Fibroblast of lung (primary cell): Measurements from ENCODE around the gene ZNF277. TPM values are rescaled to one million over a fixed set of nuclear protein-coding genes. Genes with fewer than 3 reads are reported as not detected.

ENCODE experiments used
- DNase-seq, 2 donors: peaks; one replicate each; pipeline versions ENCODE4 v3.0.0 to v3.0.0-alpha.2; 2010; ENCODE audit warnings: low read depth in 2 of 2
- H2AFZ ChIP-seq: 2 replicates; pipeline ENCODE4 v1.5.1; 2012; ENCODE audit warnings: low read length, control low read depth, inconsistent platforms
- H3K27ac ChIP-seq: 2 replicates; pipeline ENCODE4 v1.5.1; 2011; ENCODE audit warnings: low read length, control low read depth; ENCODE audit not compliant: insufficient read depth
- H3K27me3 ChIP-seq: 2 replicates; pipeline ENCODE4 v1.5.1; 2011; ENCODE audit warnings: mild to moderate bottlenecking, low read length; ENCODE audit not compliant: control insufficient read depth, insufficient read depth
- H3K36me3 ChIP-seq: 2 replicates; pipeline ENCODE4 v1.5.1; 2011; ENCODE audit warnings: low read length; ENCODE audit not compliant: control insufficient read depth, insufficient read depth
- H3K4me1 ChIP-seq: 2 replicates; pipeline ENCODE4 v1.5.1; 2011; ENCODE audit warnings: low read length; ENCODE audit not compliant: control insufficient read depth, insufficient read depth; ENCODE audit errors: extremely low read depth
- H3K4me2 ChIP-seq: 2 replicates; pipeline ENCODE4 v1.5.1; 2011; ENCODE audit warnings: low read length, control low read depth; ENCODE audit not compliant: insufficient read depth; ENCODE audit errors: extremely low read depth
- H3K4me3 ChIP-seq, 4 experiments: fragments of 200-600 bp in 1 of 4; sonication (generic) in 1 of 4; replicated peaks in 1 of 4; 2 replicates each; pipeline ENCODE4 v1.5.1; 2011 to 2016; ENCODE audit warnings: low read length in 4 of 4, low read depth in 3 of 4, mild to moderate bottlenecking in 3 of 4, control low read depth in 2 of 4, inconsistent platforms in 1 of 4, mixed read lengths in 1 of 4; ENCODE audit not compliant: insufficient read depth in 1 of 4; ENCODE audit errors: control extremely low read depth in 1 of 4
- H3K79me2 ChIP-seq: 2 replicates; pipeline ENCODE4 v1.5.1; 2012; ENCODE audit warnings: mild to moderate bottlenecking, low read length, inconsistent platforms; ENCODE audit not compliant: control insufficient read depth, insufficient read depth
- H3K9ac ChIP-seq: 2 replicates; pipeline ENCODE4 v1.5.1; 2011; ENCODE audit warnings: mild to moderate bottlenecking, low read length, control low read depth; ENCODE audit not compliant: insufficient read depth
- H3K9me3 ChIP-seq: 2 replicates; pipeline ENCODE4 v1.5.1; 2012; ENCODE audit warnings: low read depth, low read length; ENCODE audit not compliant: control insufficient read depth, insufficient read depth
- H4K20me1 ChIP-seq: 2 replicates; pipeline ENCODE4 v1.5.1; 2011; ENCODE audit warnings: low read length; ENCODE audit not compliant: control insufficient read depth, insufficient read depth; ENCODE audit errors: extremely low read depth
- EZH2 ChIP-seq: IDR thresholded peaks from 2 replicates; pipeline ENCODE4 v1.5.1; 2012; ENCODE audit warnings: low read length, control low read depth, mild to moderate bottlenecking; ENCODE audit errors: missing control alignments
- polyA plus RNA-seq, 2 donors: library from polyadenylated mRNA; depleted of rRNA in 1 of 2; stranded (reverse) in 1 of 2; unstranded in 1 of 2; fragments of >200 nt; gene quantifications; 2 replicates each; pipeline ENCODE4 v1.2.1, GENCODE V29; 2011 to 2012; ENCODE audit warnings: missing spikeins in 1 of 2
- total RNA-seq: library from RNA; depleted of rRNA; stranded (reverse); fragments of >200 nt; gene quantifications from 2 replicates; pipeline ENCODE4 v1.2.1, GENCODE V29; 2014
- TF ChIP-seq, protein P1 (sequence below), 2 donors: IDR thresholded peaks in 1 of 2; conservative IDR thresholded peaks in 1 of 2; 1 replicate in 1 of 2; 2 replicates in 1 of 2; pipeline ENCODE4 v1.5.1; 2011 to 2012; ENCODE audit warnings: low read length in 2 of 2, control low read depth in 1 of 2, inconsistent platforms in 1 of 2, low read depth in 1 of 2, mild to moderate bottlenecking in 1 of 2

The ZNF277 gene
- total and polyA plus RNA-seq, 2 donors (not counting 1 experiment from before 2014, with no cell fraction given), result 23.1 to 66.6 TPM

GRCh38 chr7:112162142-112162766 is 44.2 kb upstream of the ZNF277 start:
- DNase-seq, result peak; percentile 68 to 84
- no peaks in the 10 kb centered on the region for H3K27me3 ChIP-seq

GRCh38 chr7:112162784-112163506 is 43.5 kb upstream of the ZNF277 start:
- H3K27ac ChIP-seq, result no peak overlapping the region

More at GRCh38 chr7:112162142-112162766, 44.2 kb upstream of the ZNF277 start:
- Histone ChIP-seq H2AFZ (no peak overlapping the region), H3K4me2 (peak overlapping the region; percentile 44), H3K79me2 (peaks cover 1% of the 10 kb centered on the region), H3K4me1 (peaks cover 8% of the 10 kb centered on the region), H3K9ac (no peak overlapping the region), H3K9me3 (no peaks in the 10 kb centered on the region), H4K20me1 (no peaks in the 10 kb centered on the region), H3K4me3 (no peak overlapping the region), H3K27ac (no peak overlapping the region), H3K36me3 (no peaks in the 10 kb centered on the region)
- no peak for TF ChIP-seq EZH2
- TF ChIP-seq, protein P1, sequence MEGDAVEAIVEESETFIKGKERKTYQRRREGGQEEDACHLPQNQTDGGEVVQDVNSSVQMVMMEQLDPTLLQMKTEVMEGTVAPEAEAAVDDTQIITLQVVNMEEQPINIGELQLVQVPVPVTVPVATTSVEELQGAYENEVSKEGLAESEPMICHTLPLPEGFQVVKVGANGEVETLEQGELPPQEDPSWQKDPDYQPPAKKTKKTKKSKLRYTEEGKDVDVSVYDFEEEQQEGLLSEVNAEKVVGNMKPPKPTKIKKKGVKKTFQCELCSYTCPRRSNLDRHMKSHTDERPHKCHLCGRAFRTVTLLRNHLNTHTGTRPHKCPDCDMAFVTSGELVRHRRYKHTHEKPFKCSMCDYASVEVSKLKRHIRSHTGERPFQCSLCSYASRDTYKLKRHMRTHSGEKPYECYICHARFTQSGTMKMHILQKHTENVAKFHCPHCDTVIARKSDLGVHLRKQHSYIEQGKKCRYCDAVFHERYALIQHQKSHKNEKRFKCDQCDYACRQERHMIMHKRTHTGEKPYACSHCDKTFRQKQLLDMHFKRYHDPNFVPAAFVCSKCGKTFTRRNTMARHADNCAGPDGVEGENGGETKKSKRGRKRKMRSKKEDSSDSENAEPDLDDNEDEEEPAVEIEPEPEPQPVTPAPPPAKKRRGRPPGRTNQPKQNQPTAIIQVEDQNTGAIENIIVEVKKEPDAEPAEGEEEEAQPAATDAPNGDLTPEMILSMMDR (conservative IDR thresholded peaks at IDR 0.05 in 1 of 2, IDR thresholded peaks at IDR 0.05 in 1 of 2; ENCODE audit: low read depth in 1 of 2, low read length in 2 of 2), result no peak

DNA sequence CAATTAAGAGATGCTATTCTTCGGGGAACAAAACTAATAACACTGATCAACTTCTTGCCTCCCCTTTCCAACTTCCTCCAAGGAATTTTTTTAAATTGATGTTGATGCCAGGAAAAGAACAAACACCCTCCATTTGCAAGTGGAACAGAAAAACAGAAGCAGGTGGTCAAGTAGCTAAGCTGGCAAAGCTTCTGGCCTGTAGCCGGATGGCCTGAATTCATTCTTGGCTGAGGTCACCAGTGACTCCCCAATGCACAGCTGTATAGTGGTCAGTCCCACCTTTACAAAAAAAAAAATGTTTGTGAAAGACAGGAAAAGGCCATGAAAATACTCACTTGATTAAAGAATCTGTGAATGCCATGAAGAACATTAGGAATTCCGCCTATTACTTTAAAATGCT is 39.3 kb upstream of the ZNF277 start:
- H3K27me3 ChIP-seq, result no peaks in the 10 kb centered on the region
- no peaks in the 10 kb centered on the region for H3K79me2 ChIP-seq
- H2AFZ ChIP-seq, result no peak overlapping the region
- no peak overlapping the region for H3K27ac ChIP-seq
- no peak overlapping the region for H3K9ac ChIP-seq
- peaks cover under 1% of the 10 kb centered on the region for H3K4me1 ChIP-seq
- no peaks in the 10 kb centered on the region for H3K9me3 ChIP-seq
- DNase-seq, result no peak
- no peaks in the 10 kb centered on the region for H4K20me1 ChIP-seq
- no peak overlapping the region for H3K4me3 ChIP-seq
- no peak overlapping the region for H3K4me2 ChIP-seq
- no peaks in the 10 kb centered on the region for H3K36me3 ChIP-seq
- TF ChIP-seq, protein P1 (conservative IDR thresholded peaks at IDR 0.05 in 1 of 2, IDR thresholded peaks at IDR 0.05 in 1 of 2; ENCODE audit: low read depth in 1 of 2, low read length in 2 of 2), result no peak
- no peak for TF ChIP-seq EZH2

More at GRCh38 chr7:112162784-112163506, 43.5 kb upstream of the ZNF277 start:
- peaks cover 1% of the 10 kb centered on the region for H3K79me2 ChIP-seq
- no peak overlapping the region for H3K9ac ChIP-seq
- no peaks in the 10 kb centered on the region for H3K9me3 ChIP-seq
- TF ChIP-seq EZH2, result no peak
- TF ChIP-seq, protein P1 (conservative IDR thresholded peaks at IDR 0.05 in 1 of 2, IDR thresholded peaks at IDR 0.05 in 1 of 2; ENCODE audit: low read depth in 1 of 2, low read length in 2 of 2), result no peak
- H3K4me2 ChIP-seq, result peak overlapping the region; percentile 44
- H4K20me1 ChIP-seq, result no peaks in the 10 kb centered on the region
- DNase-seq, result peak in 1 of 2 donors; percentile 4
- H3K36me3 ChIP-seq, result no peaks in the 10 kb centered on the region
- H2AFZ ChIP-seq, result no peak overlapping the region
- no peak overlapping the region for H3K4me3 ChIP-seq
- H3K4me1 ChIP-seq, result peaks cover 8% of the 10 kb centered on the region
- H3K27me3 ChIP-seq, result no peaks in the 10 kb centered on the region
